Glutamatergic neuron (in vitro differentiated cells): ENCODE data around the gene NCAPD2. TPM values are rescaled to one million over a fixed set of nuclear protein-coding genes. Genes with fewer than 3 reads are reported as not detected.
"Not testable (repeated sequence)": the region's sequence is repeated elsewhere in the genome, so short reads cannot be mapped to it uniquely, and the experiment has no call there.

Experiments
- DNase-seq: peaks from one replicate; pipeline ENCODE4 v3.0.0; 2022
- H3K27ac Mint-ChIP-seq: one replicate; pipeline ENCODE4 v1.8.0; 2020; ENCODE audit warnings: mild to moderate bottlenecking, mixed read lengths, inconsistent platforms; ENCODE audit not compliant: unreplicated experiment
- H3K27me3 Mint-ChIP-seq: one replicate; pipeline ENCODE4 v1.8.0; 2020; ENCODE audit warnings: mild to moderate bottlenecking, moderate library complexity, mixed read lengths, inconsistent platforms; ENCODE audit not compliant: unreplicated experiment
- H3K36me3 Mint-ChIP-seq: one replicate; pipeline ENCODE4 v1.8.0; 2020; ENCODE audit warnings: mild to moderate bottlenecking, mixed read lengths, inconsistent platforms; ENCODE audit not compliant: unreplicated experiment
- H3K4me1 Mint-ChIP-seq: one replicate; pipeline ENCODE4 v1.8.0; 2020; ENCODE audit warnings: mild to moderate bottlenecking, low read depth, mixed read lengths, inconsistent platforms; ENCODE audit not compliant: unreplicated experiment
- H3K4me3 Mint-ChIP-seq: one replicate; pipeline ENCODE4 v1.8.0; 2020; ENCODE audit warnings: mild to moderate bottlenecking, mixed read lengths, inconsistent platforms; ENCODE audit not compliant: unreplicated experiment
- H3K9me3 Mint-ChIP-seq: one replicate; pipeline ENCODE4 v1.8.0; 2020; ENCODE audit warnings: mild to moderate bottlenecking, moderate library complexity, mixed read lengths, inconsistent platforms; ENCODE audit not compliant: unreplicated experiment
- CTCF ChIP-seq: fragments of 200-600 bp; sonication (generic); IDR thresholded peaks from one replicate; pipeline ENCODE4 v1.5.0; 2021; ENCODE audit not compliant: partially characterized antibody, unreplicated experiment
- total RNA-seq: library from RNA; stranded (reverse); fragmentation: NEBNext Ultra II Directional; extraction: Animal tissue kit (Norgen Biotek cat#: 25700); gene quantifications from one replicate; pipeline ENCODE4 v1.2.1, GENCODE V29; 2021; ENCODE audit not compliant: unreplicated experiment

The NCAPD2 gene
- total RNA-seq, 1 donor from 2014 or later: 29.3 TPM

GRCh38 chr12:6552140-6552551 lies 58.2 kb downstream of the NCAPD2 start:
- Mint-ChIP-seq H3K4me1 (peaks cover 33% of the 10 kb centered on the region), H3K4me3 (peak overlapping the region; percentile 95), H3K9me3 (peaks cover 14% of the 10 kb centered on the region), H3K27ac (peak overlapping the region; percentile 100), H3K27me3 (peaks cover 25% of the 10 kb centered on the region), H3K36me3 (peaks cover 7% of the 10 kb centered on the region)
- TF ChIP-seq CTCF: no peak
- DNase-seq: no peak

- H3K9me3 Mint-ChIP-seq: peaks cover 10% of the 10 kb centered on the region
- peaks cover 24% of the 10 kb centered on the region for H3K27me3 Mint-ChIP-seq
- TF ChIP-seq CTCF: no peak
- peaks cover 7% of the 10 kb centered on the region for H3K36me3 Mint-ChIP-seq
- H3K4me3 Mint-ChIP-seq: peak overlapping the region; percentile 95
- peak overlapping the region; percentile 100 for H3K27ac Mint-ChIP-seq
- peaks cover 33% of the 10 kb centered on the region for H3K4me1 Mint-ChIP-seq
- peak; percentile 50 for DNase-seq
Observed at GRCh38 chr12:6553051-6553868, 59.4 kb downstream of the NCAPD2 start.

- peaks cover 27% of the 10 kb centered on the region for H3K4me1 Mint-ChIP-seq
- H3K27me3 Mint-ChIP-seq: peaks cover 21% of the 10 kb centered on the region
- peaks cover 10% of the 10 kb centered on the region for H3K9me3 Mint-ChIP-seq
- peak overlapping the region; percentile 100 for H3K27ac Mint-ChIP-seq
- peak overlapping the region; percentile 95 for H3K4me3 Mint-ChIP-seq
- H3K36me3 Mint-ChIP-seq: no peaks in the 10 kb centered on the region
- DNase-seq: peak; percentile 94
- peak; percentile 84 for TF ChIP-seq CTCF
Observed at GRCh38 chr12:6554168-6555017, 60.5 kb downstream of the NCAPD2 start.

GRCh38 chr12:6555018-6555691 lies 61.3 kb downstream of the NCAPD2 start:
- peaks cover 10% of the 10 kb centered on the region for H3K9me3 Mint-ChIP-seq
- no peak for DNase-seq
- peaks cover 27% of the 10 kb centered on the region for H3K4me1 Mint-ChIP-seq
- peaks cover 21% of the 10 kb centered on the region for H3K27me3 Mint-ChIP-seq
- H3K36me3 Mint-ChIP-seq: no peaks in the 10 kb centered on the region
- peak overlapping the region; percentile 100 for H3K27ac Mint-ChIP-seq
- no peak for TF ChIP-seq CTCF
- H3K4me3 Mint-ChIP-seq: peak overlapping the region; percentile 95

- H3K4me1 Mint-ChIP-seq: peaks cover 22% of the 10 kb centered on the region
- H3K4me3 Mint-ChIP-seq: peak overlapping the region; percentile 61
- DNase-seq, H3K36me3 Mint-ChIP-seq: not testable (repeated sequence)
- H3K27me3 Mint-ChIP-seq: peaks cover 21% of the 10 kb centered on the region
- peak overlapping the region; percentile 75 for H3K27ac Mint-ChIP-seq
- peaks cover 11% of the 10 kb centered on the region for H3K9me3 Mint-ChIP-seq
Observed at GRCh38 chr12:6556496-6556817, 62.6 kb downstream of the NCAPD2 start.
